Activated CD8-positive, alpha-beta memory T cell treated with anti-CD3 and anti-CD28 coated beads for 36 hours (primary cell): ENCODE measurements around the gene MAP4K1. TPM values are rescaled to one million over a fixed set of nuclear protein-coding genes. Genes with fewer than 3 reads are reported as not detected.

Experiments
- CTCF ChIA-PET: fragments of 350-600 bp; sonication (Branson Sonifier 250); formaldehyde crosslinking; loops from one replicate; lab custom pipeline; 2021; ENCODE audit warnings: antibody characterized with exemption; lab: Charles Lee
- POLR2A ChIA-PET: fragments of 350-600 bp; sonication (Branson Sonifier 250); formaldehyde crosslinking; loops from one replicate; lab custom pipeline; 2021; ENCODE audit warnings: antibody characterized with exemption; lab: Charles Lee
- total RNA-seq, 2 experiments: library from RNA; stranded (reverse); gene quantifications; one replicate each; pipeline ENCODE4 v1.2.3, GENCODE V29; 2021

Gene MAP4K1
- total RNA-seq, 2 experiments from 2014 or later, result 159 to 165 TPM

GRCh38 chr19:38543807-38544568 is 73.8 kb downstream of the MAP4K1 start:
- ChIA-PET POLR2A (no interaction called here), CTCF (interaction anchor here (0.6 to 3.0 kb wide), 7 partner anchors 13 to 265 kb away, joined by 3 to 21 read pairs (median 4); partner anchors contain the start of gene FAM98C)

GRCh38 chr19:38543286-38543806 is 74.4 kb downstream of the MAP4K1 start:
- POLR2A ChIA-PET, result no interaction called here
- CTCF ChIA-PET, result interaction anchor here (0.6 to 3.0 kb wide), 4 partner anchors 91 to 141 kb away, joined by 3 to 21 read pairs (median 4); partner anchors contain the start of gene FAM98C

DNA sequence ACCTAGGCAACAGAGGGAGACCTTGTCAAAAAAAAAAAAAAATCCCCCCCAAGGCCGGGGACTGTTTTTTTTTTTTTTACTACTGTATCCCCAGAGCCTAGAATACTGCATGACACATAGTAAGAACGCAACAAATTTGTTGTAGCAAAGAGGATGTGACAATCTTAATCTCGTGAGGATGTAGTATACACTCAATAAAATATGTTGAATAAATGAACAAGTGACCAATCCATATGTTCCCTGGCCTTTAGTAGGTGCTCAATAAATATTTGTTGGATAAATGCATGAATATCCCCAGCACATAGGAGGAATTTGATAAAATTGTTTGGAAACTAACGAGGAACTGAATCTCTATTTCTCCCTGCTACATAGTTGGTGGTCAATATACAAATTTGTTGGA is 75.7 kb downstream of the MAP4K1 start:
- CTCF ChIA-PET, result interaction anchor here (1.2 kb wide), 1 partner anchor 93 kb away, joined by 3 read pairs; no protein-coding TSS in a partner anchor
- POLR2A ChIA-PET, result no interaction called here

DNA sequence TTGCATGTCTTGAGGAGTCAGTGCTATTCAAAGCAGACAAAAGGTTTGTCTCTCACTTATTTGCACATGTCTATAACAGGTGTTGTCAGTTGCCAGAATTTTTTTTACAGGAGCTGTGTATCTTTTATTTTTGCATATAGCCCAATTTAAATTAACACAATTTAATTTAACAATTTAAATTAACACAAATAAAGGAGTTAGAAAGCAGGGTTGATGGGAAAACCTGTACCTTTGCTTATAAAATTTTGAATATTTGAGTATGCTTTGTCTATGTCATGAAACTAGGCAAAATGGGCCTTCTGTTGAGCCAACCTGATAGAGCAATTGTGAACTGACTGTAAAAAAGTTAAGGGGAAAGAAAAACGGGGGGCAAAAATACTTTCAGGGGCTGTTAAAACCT is 78.0 kb downstream of the MAP4K1 start:
- CTCF ChIA-PET, result interaction anchor here (0.9 to 1.7 kb wide), 2 partner anchors 95 to 137 kb away, joined by 3 to 8 read pairs; partner anchors contain the start of gene FAM98C
- POLR2A ChIA-PET, result no interaction called here

GRCh38 chr19:38538793-38539528 is 78.8 kb downstream of the MAP4K1 start:
- ChIA-PET POLR2A (interaction anchor here (0.7 to 1.0 kb wide), 2 partner anchors 79 to 80 kb away, joined by 4 to 8 read pairs; partner anchors contain the start of genes EIF3K and MAP4K1), CTCF (interaction anchor here (0.9 to 1.7 kb wide), 3 partner anchors 18 to 136 kb away, joined by 3 to 8 read pairs (median 3); partner anchors contain the start of gene FAM98C)

DNA sequence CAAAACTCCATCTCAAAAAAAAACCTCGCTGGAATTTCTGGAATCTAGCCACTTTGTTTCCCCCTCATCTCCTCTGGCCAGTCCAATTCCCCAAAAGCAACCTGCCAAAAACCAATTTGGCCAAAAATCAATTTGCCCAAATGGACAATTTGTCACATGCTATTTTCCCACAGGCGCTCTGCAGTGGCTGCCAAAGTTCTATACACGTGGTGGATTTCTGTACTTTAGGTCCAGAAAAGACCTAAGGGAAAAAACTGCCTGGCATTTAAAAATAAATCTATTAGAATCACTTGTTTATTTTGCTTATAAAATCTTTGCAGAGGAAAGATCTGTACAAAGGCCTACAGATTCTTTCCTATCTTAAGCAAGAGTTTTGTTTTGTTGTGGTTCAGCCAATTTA is 79.4 kb downstream of the MAP4K1 start:
- CTCF ChIA-PET, result interaction anchor here (0.6 to 1.7 kb wide), 3 partner anchors 18 to 122 kb away, joined by 3 to 8 read pairs (median 3); no protein-coding TSS in a partner anchor
- POLR2A ChIA-PET, result interaction anchor here (0.7 to 1.0 kb wide), 3 partner anchors 79 to 449 kb away, joined by 3 to 8 read pairs (median 4); partner anchors contain the start of genes EIF3K and MAP4K1

Other genes with a start within 250 kb of the MAP4K1 start
- gene PSMD8, start 243.4 kb downstream of the MAP4K1 start, total RNA-seq, result 100 to 1,000 TPM; 239 to 249 TPM
- under 1 TPM in 1 of 2 experiments, not detected in 1; 0.11 TPM for gene GGN, start 229.9 kb downstream of the MAP4K1 start, total RNA-seq
- under 1 TPM; 0.61 to 0.80 TPM for gene SPRED3, start 229.3 kb downstream of the MAP4K1 start, total RNA-seq
- gene FAM98C, start 214.9 kb downstream of the MAP4K1 start, total RNA-seq, result 10 to 100 TPM; 15.0 to 16.0 TPM
- 1 to 10 TPM; 1.0 to 1.3 TPM for gene RASGRP4, start 191.7 kb downstream of the MAP4K1 start, total RNA-seq
- 1 to 10 TPM in 1 of 2 experiments, under 1 TPM in 1; 0.95 to 1.4 TPM for gene RYR1, start 184.3 kb downstream of the MAP4K1 start, total RNA-seq
- 100 to 1,000 TPM; 280 to 286 TPM for gene EIF3K, start 1.2 kb upstream of the MAP4K1 start, total RNA-seq
- gene ACTN4, start 29.7 kb upstream of the MAP4K1 start, total RNA-seq, result 100 to 1,000 TPM; 292 to 301 TPM
- gene CAPN12, start 126.5 kb upstream of the MAP4K1 start, total RNA-seq, result 1 to 10 TPM; 3.3 to 3.7 TPM
- gene LGALS7, start 155.6 kb upstream of the MAP4K1 start, total RNA-seq, result not detected
- gene LGALS7B, start 171.2 kb upstream of the MAP4K1 start, total RNA-seq, result not detected
- gene LGALS4, start 195.0 kb upstream of the MAP4K1 start, total RNA-seq, result under 1 TPM; 0.65 to 0.82 TPM
- gene ECH1, start 213.8 kb upstream of the MAP4K1 start, total RNA-seq, result 100 to 1,000 TPM; 108 to 124 TPM
- gene HNRNPL, start 232.0 kb upstream of the MAP4K1 start, total RNA-seq, result 100 to 1,000 TPM; 677 to 698 TPM